Progenitor cell of endocrine pancreas (in vitro differentiated cells): ENCODE data around the gene OR1J1. TPM values are rescaled to one million over a fixed set of nuclear protein-coding genes. Genes with fewer than 3 reads are reported as not detected.

Source experiments
- DNase-seq: peaks from one replicate; pipeline ENCODE4 v3.0.0; 2021; ENCODE audit warnings: low spot score; ENCODE audit not compliant: unreplicated experiment
- H3K27ac Mint-ChIP-seq: 2 replicates; pipeline ENCODE4 v1.8.0; 2021; ENCODE audit warnings: mild to moderate bottlenecking, moderate library complexity, mixed read lengths
- H3K27me3 Mint-ChIP-seq: 2 replicates; pipeline ENCODE4 v1.8.0; 2021; ENCODE audit warnings: mixed read lengths
- H3K36me3 Mint-ChIP-seq: 2 replicates; pipeline ENCODE4 v1.8.0; 2022; ENCODE audit warnings: mixed read lengths; ENCODE audit not compliant: insufficient read depth
- H3K4me1 Mint-ChIP-seq: 2 replicates; pipeline ENCODE4 v1.8.0; 2021; ENCODE audit warnings: low read depth, mixed read lengths
- H3K4me3 Mint-ChIP-seq: 2 replicates; pipeline ENCODE4 v1.8.0; 2021; ENCODE audit warnings: low read depth, mild to moderate bottlenecking, moderate library complexity, mixed read lengths
- H3K9me3 Mint-ChIP-seq: 2 replicates; pipeline ENCODE4 v1.8.0; 2021; ENCODE audit warnings: low read depth, mixed read lengths
- total RNA-seq: library from RNA; stranded (reverse); gene quantifications from 2 replicates; pipeline ENCODE4 v1.2.1, GENCODE V29; 2021
- TF ChIP-seq, protein P1 (sequence below): fragments of 200-600 bp; sonication (generic); IDR thresholded peaks from one replicate; pipeline ENCODE4 v1.5.0; 2021; ENCODE audit warnings: antibody characterized with exemption, mild to moderate bottlenecking; ENCODE audit not compliant: unreplicated experiment

Gene OR1J1
- total RNA-seq, 1 donor from 2014 or later: not detected

DNA sequence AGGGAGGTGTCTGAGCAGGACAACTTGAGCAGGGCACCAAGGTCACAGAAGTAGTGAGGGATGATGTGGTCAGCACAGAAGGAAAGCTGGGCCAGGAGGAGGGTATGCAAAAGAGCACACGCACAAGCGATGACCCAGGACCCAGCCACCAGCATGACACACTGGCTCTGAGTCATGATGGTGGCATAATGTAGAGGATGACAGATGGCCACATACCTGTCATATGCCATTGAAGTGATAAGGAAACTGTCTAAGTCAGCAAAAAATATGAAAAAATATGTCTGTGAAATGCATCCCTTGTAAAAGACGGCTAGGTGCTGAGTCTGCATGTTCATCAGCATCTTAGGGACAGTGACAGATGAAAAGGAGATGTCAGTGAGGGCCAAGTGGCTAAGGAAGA is 380 bp downstream of the OR1J1 start:
- H3K27me3 Mint-ChIP-seq: peaks cover 11% of the 10 kb centered on the region
- no peak overlapping the region for H3K27ac Mint-ChIP-seq
- TF ChIP-seq, protein P1, sequence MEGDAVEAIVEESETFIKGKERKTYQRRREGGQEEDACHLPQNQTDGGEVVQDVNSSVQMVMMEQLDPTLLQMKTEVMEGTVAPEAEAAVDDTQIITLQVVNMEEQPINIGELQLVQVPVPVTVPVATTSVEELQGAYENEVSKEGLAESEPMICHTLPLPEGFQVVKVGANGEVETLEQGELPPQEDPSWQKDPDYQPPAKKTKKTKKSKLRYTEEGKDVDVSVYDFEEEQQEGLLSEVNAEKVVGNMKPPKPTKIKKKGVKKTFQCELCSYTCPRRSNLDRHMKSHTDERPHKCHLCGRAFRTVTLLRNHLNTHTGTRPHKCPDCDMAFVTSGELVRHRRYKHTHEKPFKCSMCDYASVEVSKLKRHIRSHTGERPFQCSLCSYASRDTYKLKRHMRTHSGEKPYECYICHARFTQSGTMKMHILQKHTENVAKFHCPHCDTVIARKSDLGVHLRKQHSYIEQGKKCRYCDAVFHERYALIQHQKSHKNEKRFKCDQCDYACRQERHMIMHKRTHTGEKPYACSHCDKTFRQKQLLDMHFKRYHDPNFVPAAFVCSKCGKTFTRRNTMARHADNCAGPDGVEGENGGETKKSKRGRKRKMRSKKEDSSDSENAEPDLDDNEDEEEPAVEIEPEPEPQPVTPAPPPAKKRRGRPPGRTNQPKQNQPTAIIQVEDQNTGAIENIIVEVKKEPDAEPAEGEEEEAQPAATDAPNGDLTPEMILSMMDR: no peak
- no peaks in the 10 kb centered on the region for H3K36me3 Mint-ChIP-seq
- peaks cover 2% of the 10 kb centered on the region for H3K9me3 Mint-ChIP-seq
- H3K4me1 Mint-ChIP-seq: no peaks in the 10 kb centered on the region
- no peak overlapping the region for H3K4me3 Mint-ChIP-seq
- no peak for DNase-seq

DNA sequence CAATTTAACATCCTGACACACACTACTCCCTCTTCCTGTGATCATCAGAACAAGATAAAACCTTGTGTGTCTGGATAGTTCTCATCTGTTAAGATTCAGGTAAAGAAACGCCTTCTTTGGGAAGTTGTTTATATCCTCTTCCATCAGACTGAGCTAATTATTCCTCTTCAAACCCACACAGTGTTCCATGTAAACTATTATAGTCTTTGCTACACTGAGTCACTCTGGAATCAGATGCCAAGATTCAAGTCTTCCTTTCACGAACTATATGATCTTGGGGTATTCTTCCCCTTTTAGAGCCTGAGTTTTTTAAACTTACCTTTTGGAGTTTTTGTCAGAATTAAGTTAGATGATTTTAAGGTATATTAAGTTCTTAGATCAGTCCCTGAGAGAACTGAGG is 2.0 kb downstream of the OR1J1 start:
- H3K9me3 Mint-ChIP-seq: peaks cover 8% of the 10 kb centered on the region
- no peaks in the 10 kb centered on the region for H3K36me3 Mint-ChIP-seq
- H3K4me1 Mint-ChIP-seq: no peaks in the 10 kb centered on the region

DNA sequence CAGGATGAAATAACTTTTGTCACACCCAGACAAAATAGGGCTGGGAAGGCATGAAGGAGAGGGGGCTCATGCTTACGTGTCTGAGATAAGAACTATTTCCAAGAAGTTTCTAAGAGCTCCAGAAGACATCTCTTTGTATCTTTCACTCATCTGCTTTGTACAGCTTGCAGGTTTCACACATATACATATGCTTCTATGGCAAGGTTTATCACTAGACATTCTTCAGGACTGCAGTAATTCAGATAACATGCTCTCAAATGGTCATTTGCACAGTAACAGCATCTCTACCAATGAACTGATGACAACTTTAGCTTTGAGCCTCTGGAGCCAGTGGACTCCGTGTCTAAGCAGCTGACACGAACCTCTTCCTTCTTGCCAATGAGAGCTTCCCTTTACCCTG is 3.2 kb downstream of the OR1J1 start:
- no peak for DNase-seq
- H3K4me1 Mint-ChIP-seq: no peaks in the 10 kb centered on the region
- peaks cover 11% of the 10 kb centered on the region for H3K27me3 Mint-ChIP-seq
- TF ChIP-seq, protein P1: no peak
- peaks cover 11% of the 10 kb centered on the region for H3K9me3 Mint-ChIP-seq
- H3K27ac Mint-ChIP-seq: no peak overlapping the region
- no peak overlapping the region for H3K4me3 Mint-ChIP-seq
- H3K36me3 Mint-ChIP-seq: no peaks in the 10 kb centered on the region

More for the DNA sequence above, 2.0 kb downstream of the OR1J1 start:
- Mint-ChIP-seq H3K27ac (no peak overlapping the region), H3K27me3 (peaks cover 11% of the 10 kb centered on the region), H3K4me3 (no peak overlapping the region)
- TF ChIP-seq, protein P1: no peak
- no peak for DNase-seq

DNA sequence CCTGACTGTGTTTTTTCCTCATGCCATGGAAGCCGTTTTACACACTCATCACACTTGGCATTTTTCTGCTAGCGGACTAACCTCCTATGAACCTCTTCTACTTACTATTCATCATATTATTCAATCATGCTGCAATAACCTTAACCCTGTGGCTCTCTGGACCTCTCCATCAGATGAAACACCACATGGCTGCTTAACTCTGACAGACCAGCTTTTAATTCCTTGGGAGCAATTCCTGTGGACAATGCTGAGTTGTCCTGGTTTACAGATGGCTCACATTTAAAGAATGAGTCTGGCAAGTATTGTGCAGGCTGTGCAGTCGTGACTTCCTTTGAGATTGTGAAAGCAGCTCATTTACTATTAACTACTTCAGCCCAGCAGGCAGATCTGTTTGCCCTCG is 9.0 kb downstream of the OR1J1 start:
- peaks cover 13% of the 10 kb centered on the region for H3K9me3 Mint-ChIP-seq
- TF ChIP-seq, protein P1: no peak
- H3K4me1 Mint-ChIP-seq: no peaks in the 10 kb centered on the region
- H3K27me3 Mint-ChIP-seq: peaks cover 7% of the 10 kb centered on the region
- H3K27ac Mint-ChIP-seq: no peak overlapping the region
- no peak overlapping the region for H3K4me3 Mint-ChIP-seq
- no peaks in the 10 kb centered on the region for H3K36me3 Mint-ChIP-seq
- DNase-seq: no peak

DNA sequence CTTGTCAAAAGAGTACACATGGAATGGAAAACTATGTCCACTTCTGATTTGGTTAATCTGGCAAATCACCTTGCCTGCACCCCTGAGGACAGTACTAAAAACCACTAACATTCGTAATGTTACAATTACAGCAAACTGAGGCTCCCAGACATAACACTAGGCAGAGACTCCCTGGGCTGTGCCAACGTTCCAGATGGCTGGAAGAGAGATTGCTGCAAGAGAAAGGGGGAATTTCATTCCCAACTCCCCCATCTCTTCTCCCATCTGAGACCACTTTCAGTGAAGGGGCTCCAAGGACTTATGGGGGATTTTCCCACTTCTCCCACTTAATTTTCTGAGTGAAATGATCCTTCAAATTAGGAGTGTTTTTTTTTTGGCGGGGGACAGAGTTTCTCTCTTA is 11.3 kb downstream of the OR1J1 start:
- DNase-seq: no peak
- Mint-ChIP-seq H3K36me3 (no peaks in the 10 kb centered on the region), H3K27me3 (peaks cover 16% of the 10 kb centered on the region), H3K4me3 (no peak overlapping the region), H3K9me3 (peaks cover 13% of the 10 kb centered on the region), H3K27ac (no peak overlapping the region), H3K4me1 (no peaks in the 10 kb centered on the region)
- TF ChIP-seq, protein P1: no peak
